Mucosa of stomach (tissue), 1 donor: ENCODE measurements around the gene MRAP2.

Source experiments
- H3K27me3 ChIP-seq: one replicate; pipeline ENCODE4 v1.7.0; 2013; ENCODE audit warnings: mild to moderate bottlenecking, low read length; ENCODE audit not compliant: control insufficient read depth, insufficient read depth
- H3K36me3 ChIP-seq: one replicate; pipeline ENCODE4 v1.7.0; 2013; ENCODE audit warnings: low read length; ENCODE audit not compliant: control insufficient read depth, insufficient read depth
- H3K4me1 ChIP-seq: one replicate; pipeline ENCODE4 v1.7.0; 2013; ENCODE audit warnings: mild to moderate bottlenecking, low read length; ENCODE audit not compliant: control insufficient read depth, insufficient read depth
- H3K4me3 ChIP-seq: one replicate; pipeline ENCODE4 v1.7.0; 2013; ENCODE audit warnings: low read length
- H3K9ac ChIP-seq: one replicate; pipeline ENCODE4 v1.7.0; 2013; ENCODE audit warnings: mild to moderate bottlenecking, low read length, moderate library complexity
- H3K9me3 ChIP-seq: one replicate; pipeline ENCODE4 v1.7.0; 2013; ENCODE audit warnings: mild to moderate bottlenecking, low read length, moderate library complexity; ENCODE audit not compliant: control insufficient read depth
- donor health status: Pancreatic carcinoma.

Gene MRAP2

GRCh38 chr6:84037425-84038089 is 4.0 kb downstream of the MRAP2 start:
- no peak overlapping the region for H3K4me3 ChIP-seq
- H3K36me3 ChIP-seq: no peaks in the 10 kb centered on the region
- H3K4me1 ChIP-seq: peaks cover 19% of the 10 kb centered on the region
- H3K9me3 ChIP-seq: no peaks in the 10 kb centered on the region
- no peaks in the 10 kb centered on the region for H3K27me3 ChIP-seq
- no peak overlapping the region for H3K9ac ChIP-seq

- Histone ChIP-seq H3K9me3 (no peaks in the 10 kb centered on the region), H3K4me1 (peaks cover 10% of the 10 kb centered on the region), H3K27me3 (no peaks in the 10 kb centered on the region)
Measured at GRCh38 chr6:84042603-84043002, 9.0 kb downstream of the MRAP2 start.

GRCh38 chr6:84043555-84043954 is 10.0 kb downstream of the MRAP2 start:
- Histone ChIP-seq H3K36me3 (no peaks in the 10 kb centered on the region), H3K9me3 (no peaks in the 10 kb centered on the region), H3K9ac (no peak overlapping the region), H3K4me3 (no peak overlapping the region), H3K27me3 (no peaks in the 10 kb centered on the region), H3K4me1 (peaks cover 10% of the 10 kb centered on the region)

More at GRCh38 chr6:84042603-84043002, 9.0 kb downstream of the MRAP2 start:
- Histone ChIP-seq H3K4me3 (no peak overlapping the region), H3K36me3 (no peaks in the 10 kb centered on the region), H3K9ac (no peak overlapping the region)

- Histone ChIP-seq H3K9me3 (no peaks in the 10 kb centered on the region), H3K27me3 (no peaks in the 10 kb centered on the region), H3K36me3 (no peaks in the 10 kb centered on the region), H3K4me1 (peaks cover 14% of the 10 kb centered on the region), H3K4me3 (no peak overlapping the region), H3K9ac (no peak overlapping the region)
Measured at GRCh38 chr6:84046755-84047154, 13.2 kb downstream of the MRAP2 start.

- Histone ChIP-seq H3K27me3 (no peaks in the 10 kb centered on the region), H3K9ac (no peak overlapping the region), H3K9me3 (no peaks in the 10 kb centered on the region), H3K4me1 (peaks cover 21% of the 10 kb centered on the region), H3K4me3 (no peak overlapping the region), H3K36me3 (no peaks in the 10 kb centered on the region)
Measured at GRCh38 chr6:84048588-84048987, 15.0 kb downstream of the MRAP2 start.

GRCh38 chr6:84050408-84050807 is 16.8 kb downstream of the MRAP2 start:
- Histone ChIP-seq H3K9ac (no peak overlapping the region), H3K27me3 (no peaks in the 10 kb centered on the region), H3K36me3 (no peaks in the 10 kb centered on the region), H3K4me3 (no peak overlapping the region), H3K9me3 (no peaks in the 10 kb centered on the region), H3K4me1 (peaks cover 26% of the 10 kb centered on the region)

- Histone ChIP-seq H3K27me3 (no peaks in the 10 kb centered on the region), H3K36me3 (no peaks in the 10 kb centered on the region), H3K9me3 (no peaks in the 10 kb centered on the region), H3K4me1 (peaks cover 38% of the 10 kb centered on the region), H3K4me3 (no peak overlapping the region), H3K9ac (no peak overlapping the region)
Measured at GRCh38 chr6:84052204-84052882, 18.8 kb downstream of the MRAP2 start.

- Histone ChIP-seq H3K27me3 (no peaks in the 10 kb centered on the region), H3K36me3 (no peaks in the 10 kb centered on the region), H3K4me1 (peaks cover 39% of the 10 kb centered on the region), H3K9me3 (no peaks in the 10 kb centered on the region), H3K9ac (no peak overlapping the region), H3K4me3 (no peak overlapping the region)
Measured at GRCh38 chr6:84052883-84053241, 19.3 kb downstream of the MRAP2 start.

- H3K9ac ChIP-seq: no peak overlapping the region
- H3K9me3 ChIP-seq: no peaks in the 10 kb centered on the region
- peaks cover 35% of the 10 kb centered on the region for H3K4me1 ChIP-seq
- H3K36me3 ChIP-seq: no peaks in the 10 kb centered on the region
- H3K27me3 ChIP-seq: no peaks in the 10 kb centered on the region
- no peak overlapping the region for H3K4me3 ChIP-seq
Measured at GRCh38 chr6:84055647-84056046, 22.1 kb downstream of the MRAP2 start.

GRCh38 chr6:84057908-84058307 is 24.3 kb downstream of the MRAP2 start:
- Histone ChIP-seq H3K27me3 (no peaks in the 10 kb centered on the region), H3K9me3 (no peaks in the 10 kb centered on the region), H3K4me1 (peaks cover 25% of the 10 kb centered on the region), H3K4me3 (no peak overlapping the region), H3K9ac (no peak overlapping the region), H3K36me3 (no peaks in the 10 kb centered on the region)

- Histone ChIP-seq H3K9ac (no peak overlapping the region), H3K4me3 (no peak overlapping the region), H3K9me3 (no peaks in the 10 kb centered on the region), H3K4me1 (peaks cover 14% of the 10 kb centered on the region), H3K27me3 (no peaks in the 10 kb centered on the region), H3K36me3 (no peaks in the 10 kb centered on the region)
Measured at GRCh38 chr6:84059082-84059481, 25.5 kb downstream of the MRAP2 start.

GRCh38 chr6:84061174-84061573 is 27.6 kb downstream of the MRAP2 start:
- Histone ChIP-seq H3K27me3 (no peaks in the 10 kb centered on the region), H3K4me3 (no peak overlapping the region), H3K4me1 (peaks cover 13% of the 10 kb centered on the region), H3K9ac (no peak overlapping the region), H3K36me3 (no peaks in the 10 kb centered on the region), H3K9me3 (no peaks in the 10 kb centered on the region)
